H1 (cell line): ENCODE data around the gene HM13. TPM values are rescaled to one million over a fixed set of nuclear protein-coding genes. Genes with fewer than 3 reads are reported as not detected.

Source experiments
- CTCF ChIA-PET: fragments of 300-600 bp; sonication (Branson Sonifier 250); formaldehyde crosslinking; loops from one replicate; lab custom pipeline; 2021; ENCODE audit not compliant: partially characterized antibody; lab: Charles Lee
- POLR2A ChIA-PET: fragments of 300-600 bp; sonication (Branson Sonifier 250); formaldehyde crosslinking; loops from one replicate; lab custom pipeline; 2021; ENCODE audit warnings: inconsistent platforms; ENCODE audit not compliant: partially characterized antibody; lab: Charles Lee
- DNase-seq, 2 experiments: peaks; one replicate each; pipeline versions ENCODE4 v3.0.0 to v3.0.0-alpha.2; 2010 to 2022; ENCODE audit warnings: low spot score in 2 of 2, low read depth in 1 of 2, mixed read lengths in 1 of 2
- FAIRE-seq: peaks from 2 replicates; lab custom pipeline; 2011; peaks lifted over from hg19 to GRCh38; lab: Jason Lieb, UNC
- H2AFZ ChIP-seq: 2 replicates; pipeline ENCODE4 v1.8.1; 2012; ENCODE audit warnings: low read length, inconsistent platforms
- H2AK5ac ChIP-seq: 2 replicates; pipeline ENCODE4 v1.6.1; 2013; ENCODE audit warnings: low read depth, low read length
- H2BK120ac ChIP-seq: replicated peaks from 2 replicates; pipeline ENCODE3; 2013; ENCODE audit warnings: low read depth, low read length, inconsistent platforms
- H2BK12ac ChIP-seq: 2 replicates; pipeline ENCODE4 v1.6.1; 2013; ENCODE audit warnings: low read depth, low read length
- H2BK15ac ChIP-seq: 2 replicates; pipeline ENCODE4 v1.6.1; 2013; ENCODE audit warnings: low read length
- H2BK20ac ChIP-seq: 2 replicates; pipeline ENCODE4 v1.6.1; 2013; ENCODE audit warnings: low read length
- H2BK5ac ChIP-seq: 2 replicates; pipeline ENCODE4 v1.6.1; 2013; ENCODE audit warnings: low read depth, low read length
- H3K14ac ChIP-seq: 2 replicates; pipeline ENCODE4 v1.6.1; 2013; ENCODE audit warnings: inconsistent platforms; ENCODE audit not compliant: insufficient read length
- H3K18ac ChIP-seq: 2 replicates; pipeline ENCODE4 v1.6.1; 2013; ENCODE audit warnings: low read length; ENCODE audit errors: extremely low read depth
- H3K23ac ChIP-seq: 2 replicates; pipeline ENCODE4 v1.6.1; 2013; ENCODE audit warnings: inconsistent platforms; ENCODE audit not compliant: insufficient read length
- H3K23me2 ChIP-seq: 2 replicates; pipeline ENCODE4 v1.6.1; 2013; ENCODE audit warnings: low read depth, low read length
- H3K27ac ChIP-seq: 2 replicates; pipeline ENCODE4 v1.6.1; 2011; ENCODE audit warnings: low read depth, low read length, inconsistent platforms
- H3K27me3 ChIP-seq, 4 experiments: replicated peaks in 1 of 4; 1 replicate in 1 of 4; 2 replicates in 3 of 4; pipeline versions ENCODE4 v1.6.1 to v1.8.1; 2011 to 2013; ENCODE audit warnings: low read length in 3 of 4, mild to moderate bottlenecking in 3 of 4, inconsistent platforms in 2 of 4, mixed read lengths in 2 of 4, moderate library complexity in 1 of 4; ENCODE audit not compliant: control insufficient read depth in 3 of 4, insufficient read depth in 3 of 4; ENCODE audit errors: extremely low read depth in 1 of 4
- H3K36me3 ChIP-seq, 4 experiments: 2 replicates each; pipeline versions ENCODE4 v1.6.1 to v1.8.1; 2011 to 2013; ENCODE audit warnings: mild to moderate bottlenecking in 4 of 4, low read length in 3 of 4, moderate library complexity in 2 of 4, control low read depth in 1 of 4, inconsistent platforms in 1 of 4; ENCODE audit not compliant: insufficient read depth in 4 of 4, control insufficient read depth in 2 of 4
- H3K4ac ChIP-seq: replicated peaks from 2 replicates; pipeline ENCODE3; 2013; ENCODE audit warnings: low read length, low read depth, mixed read lengths, inconsistent platforms; ENCODE audit not compliant: insufficient read length
- H3K4me1 ChIP-seq, 4 experiments: replicated peaks in 1 of 4; 1 replicate in 1 of 4; 2 replicates in 3 of 4; pipeline versions ENCODE4 v1.6.1 to v1.8.1; 2011 to 2013; ENCODE audit warnings: low read length in 3 of 4, inconsistent platforms in 2 of 4, mixed read lengths in 1 of 4; ENCODE audit not compliant: insufficient read depth in 4 of 4, control insufficient read depth in 3 of 4
- H3K4me2 ChIP-seq, 2 experiments: 2 replicates each; pipeline versions ENCODE4 v1.6.1 to v1.8.1; 2011 to 2013; ENCODE audit warnings: low read depth in 2 of 2, low read length in 2 of 2, control low read depth in 1 of 2, inconsistent platforms in 1 of 2, mild to moderate bottlenecking in 1 of 2; ENCODE audit not compliant: insufficient read depth in 1 of 2
- H3K4me3 ChIP-seq, 4 experiments: fragments of 200-600, 300-600 bp in 1 of 4; sonication (generic), shearing (Covaris generic), sonication (Bioruptor Twin) in 1 of 4; 2 replicates each; pipeline versions ENCODE4 v1.5.1 to v1.8.1; 2011 to 2016; ENCODE audit warnings: low read length in 4 of 4, low read depth in 3 of 4, control low read depth in 2 of 4, inconsistent platforms in 2 of 4, mild to moderate bottlenecking in 2 of 4, mixed read lengths in 1 of 4, moderate library complexity in 1 of 4; ENCODE audit not compliant: insufficient read depth in 2 of 4; ENCODE audit errors: extremely low read depth in 1 of 4
- H3K56ac ChIP-seq: replicated peaks from 2 replicates; pipeline ENCODE3; 2013; ENCODE audit warnings: low read depth, mild to moderate bottlenecking, mixed read lengths, low read length, inconsistent platforms; ENCODE audit not compliant: insufficient read length
- H3K79me1 ChIP-seq: 2 replicates; pipeline ENCODE4 v1.6.1; 2013; ENCODE audit warnings: low read depth, low read length, control low read depth
- H3K79me2 ChIP-seq, 2 experiments: 2 replicates each; pipeline versions ENCODE4 v1.6.1 to v1.8.1; 2012 to 2013; ENCODE audit warnings: low read length in 2 of 2, mild to moderate bottlenecking in 2 of 2, inconsistent platforms in 1 of 2; ENCODE audit not compliant: insufficient read depth in 2 of 2, control insufficient read depth in 1 of 2
- H3K9ac ChIP-seq, 4 experiments: replicated peaks in 1 of 4; 1 replicate in 1 of 4; 2 replicates in 3 of 4; pipeline versions ENCODE4 v1.6.1 to v1.8.1; 2011 to 2013; ENCODE audit warnings: low read depth in 3 of 4, low read length in 3 of 4, control low read depth in 2 of 4, mild to moderate bottlenecking in 2 of 4, moderate library complexity in 2 of 4, inconsistent platforms in 1 of 4; ENCODE audit errors: extremely low read depth in 1 of 4
- H3K9me3 ChIP-seq, 2 experiments: 2 replicates each; pipeline versions ENCODE4 v1.6.1 to v1.8.1; 2012 to 2013; ENCODE audit warnings: mild to moderate bottlenecking in 2 of 2, moderate library complexity in 2 of 2, control low read depth in 1 of 2, inconsistent platforms in 1 of 2, low read depth in 1 of 2, low read length in 1 of 2, mixed read lengths in 1 of 2; ENCODE audit not compliant: insufficient read depth in 2 of 2
- H4K20me1 ChIP-seq, 2 experiments: replicated peaks in 1 of 2; 2 replicates each; pipeline versions ENCODE3 to v1.8.1; 2011 to 2013; ENCODE audit warnings: inconsistent platforms in 2 of 2, low read length in 2 of 2, mild to moderate bottlenecking in 1 of 2; ENCODE audit not compliant: insufficient read depth in 2 of 2, control insufficient read depth in 1 of 2
- H4K5ac ChIP-seq: 2 replicates; pipeline ENCODE4 v1.6.1; 2013; ENCODE audit warnings: low read length, low read depth, mixed read lengths, inconsistent platforms; ENCODE audit not compliant: insufficient read length
- H4K8ac ChIP-seq: 2 replicates; pipeline ENCODE4 v1.8.0; 2013; ENCODE audit warnings: mild to moderate bottlenecking, moderate library complexity, low read length, inconsistent platforms; ENCODE audit not compliant: insufficient read depth; ENCODE audit errors: extremely low read depth
- H4K91ac ChIP-seq: replicated peaks from 2 replicates; pipeline ENCODE3; 2013; ENCODE audit warnings: low read length, mixed read lengths, inconsistent platforms; ENCODE audit not compliant: insufficient read length
- CBX5 ChIP-seq: fragments of 300-800, 300-1000 bp; sonication (generic); IDR thresholded peaks from 2 replicates; pipeline ENCODE4 v1.7.1; 2016; ENCODE audit warnings: antibody characterized with exemption, low read length, low read depth
- CHD2 ChIP-seq: IDR thresholded peaks from 2 replicates; pipeline ENCODE4 v1.6.1; 2012; ENCODE audit warnings: low read length, improper control_type of control experiment
- JUN ChIP-seq: IDR thresholded peaks from 2 replicates; pipeline ENCODE4 v1.6.1; 2011; ENCODE audit warnings: low read depth, mild to moderate bottlenecking, improper control_type of control experiment, low read length
- POLR2A ChIP-seq, 2 experiments: IDR thresholded peaks; 1 replicate in 1 of 2; 2 replicates in 1 of 2; pipeline ENCODE4 v1.6.1; 2011; ENCODE audit warnings: low read depth in 2 of 2, low read length in 2 of 2, mild to moderate bottlenecking in 2 of 2; ENCODE audit errors: control extremely low read depth in 1 of 2
- POLR2AphosphoS5 ChIP-seq: IDR thresholded peaks from 2 replicates; pipeline ENCODE4 v1.6.1; 2011; ENCODE audit warnings: low read depth, low read length
- TAF7 ChIP-seq: optimal IDR thresholded peaks from 2 replicates; pipeline ENCODE3; 2011; ENCODE audit warnings: low read depth, mild to moderate bottlenecking, inconsistent platforms, low read length, moderate library complexity, borderline replicate concordance
- TCF12 ChIP-seq: IDR thresholded peaks from 2 replicates; pipeline ENCODE4 v1.6.1; 2011; ENCODE audit warnings: low read depth, mild to moderate bottlenecking, low read length
- ZNF274 ChIP-seq: IDR thresholded peaks from 2 replicates; pipeline ENCODE4 v1.7.0; 2012; ENCODE audit warnings: low read length, borderline replicate concordance; ENCODE audit errors: extremely low read depth
- WGBS, 2 experiments: shearing (Covaris generic) in 1 of 2; methylation state at CpG; one replicate each; pipeline versions ENCODE4 v1.1.6 to v1.1.7; 2013 to 2015; ENCODE audit warnings: low lambda C conversion rate in 2 of 2, mixed read lengths in 2 of 2, inconsistent platforms in 1 of 2, low coverage in 1 of 2, missing lambda C conversion rate in 1 of 2; ENCODE audit not compliant: insufficient replicate concordance in 2 of 2, insufficient coverage in 1 of 2, insufficient read length in 1 of 2; ENCODE audit errors: extremely low coverage in 1 of 2, missing lambda C conversion rate in 1 of 2; 5-methylcytosine and 5-hydroxymethylcytosine counted together
- polyA plus RNA-seq, 7 experiments: library from polyadenylated mRNA; depleted of rRNA in 3 of 7; stranded (reverse) in 5 of 7; unstranded in 2 of 7; fragments of >200 nt in 5 of 7; fragments of 200-250 nt in 2 of 7; gene quantifications; 1 replicate in 5 of 7; 2 replicates in 1 of 7; 4 replicates in 1 of 7; pipeline versions ENCODE4 v1.2.1 to v1.2.3, GENCODE V29; 2011 to 2013; ENCODE audit warnings: missing spikeins in 2 of 7, mixed read lengths in 2 of 7
- total RNA-seq: library from RNA; stranded (reverse); fragmentation: NEBNext Ultra II Directional; extraction: Animal tissue kit (Norgen Biotek cat#: 25700); gene quantifications from 2 replicates; pipeline ENCODE4 v1.2.1, GENCODE V29; 2021

The HM13 gene
- total and polyA plus RNA-seq, 2 of the 8 experiments (the other 6 are each of a cell fraction or from before 2014, with no cell fraction given) = 118 to 183 TPM

- Histone ChIP-seq H2BK20ac (no peak overlapping the region), H3K79me1 (no peaks in the 10 kb centered on the region), H3K4me1 (peaks cover 9 to 27% (median 16%) of the 10 kb centered on the region in 4 experiments)
Observed at GRCh38 chr20:31566319-31566657, 52.0 kb downstream of the HM13 start.

More at GRCh38 chr20:31566319-31566657, 52.0 kb downstream of the HM13 start:
- FAIRE-seq = no peak
- ChIA-PET POLR2A (interaction anchor here (1.3 to 24.3 kb wide), 4 partner anchors 12 to 640 kb away, joined by 3 to 1033 read pairs (median 21); partner anchors contain the start of gene ID1), CTCF (interaction anchor here (1.2 to 30.5 kb wide), 7 partner anchors 9 to 68 kb away, joined by 4 to 1559 read pairs (median 50); partner anchors contain the start of gene ID1)
- peaks cover 1 to 2% of the 10 kb centered on the region in 2 experiments for H4K20me1 ChIP-seq
- H3K56ac ChIP-seq = no peak overlapping the region
- no peaks in the 10 kb centered on the region for H3K27me3 ChIP-seq
- H3K4me2 ChIP-seq = no peak overlapping the region
- no peak overlapping the region for H2BK12ac ChIP-seq
- no peak overlapping the region for H3K27ac ChIP-seq
- no peak overlapping the region for H3K14ac ChIP-seq
- no peak overlapping the region for H3K18ac ChIP-seq
- TF ChIP-seq CBX5 = no peak
- no peak for TF ChIP-seq CHD2
- TF ChIP-seq POLR2A (IDR thresholded peaks at IDR 0.05; ENCODE audit: control extremely low read depth in 1 of 2, low read depth in 2 of 2, low read length in 2 of 2) = peak in 1 of 2 experiments; percentile 37; a peak in 1 of 3 replicates
- no peak for TF ChIP-seq TCF12
- no peak for TF ChIP-seq TAF7
- TF ChIP-seq ZNF274 = no peak
- no peak for TF ChIP-seq JUN
- peak; percentile 32; the same call in 1 of the 2 replicates for TF ChIP-seq POLR2AphosphoS5
- no peaks in the 10 kb centered on the region for H3K23me2 ChIP-seq
- H2AK5ac ChIP-seq = no peak overlapping the region
- peaks cover 18 to 47% (median 31%) of the 10 kb centered on the region in 4 experiments for H3K36me3 ChIP-seq
- H4K91ac ChIP-seq = no peak overlapping the region
- H3K9ac ChIP-seq = no peak overlapping the region
- H2BK120ac ChIP-seq = no peak overlapping the region
- H3K9me3 ChIP-seq = no peaks in the 10 kb centered on the region
- H4K5ac ChIP-seq = no peak overlapping the region
- DNase-seq = no peak
- no peak overlapping the region for H4K8ac ChIP-seq
- no peak overlapping the region for H2AFZ ChIP-seq
- H2BK5ac ChIP-seq = peak overlapping the region; percentile 81; the same call in 1 of the 2 replicates
- no peak overlapping the region for H3K4ac ChIP-seq
- H3K4me3 ChIP-seq = no peak overlapping the region
- H2BK15ac ChIP-seq = no peak overlapping the region
- WGBS, 2 experiments = 92% methylated on average over 1 of the region's 1 CpG; no CpG with 5 or more reads in 1 of the 2 experiments
- no peaks in the 10 kb centered on the region for H3K79me2 ChIP-seq
- no peak overlapping the region for H3K23ac ChIP-seq
